ENCODE data around the gene AVEN.
"Not testable (repeated sequence)": the region's sequence is repeated elsewhere in the genome, so short reads cannot be mapped to it uniquely, and the experiment has no call there.

The AVEN gene

GRCh38 chr15:34025252-34025651 is 13.8 kb downstream of the AVEN start:
- Histone ChIP-seq H3K4me1 (ENCODE audit: insufficient read depth, low read length, severe bottlenecking) (no peaks in the 10 kb centered on the region), H3K27ac (ENCODE audit: low read depth, low read length, poor library complexity, severe bottlenecking) (no peak overlapping the region), H3K9me2 (ENCODE audit: low read depth, low read length) (no peaks in the 10 kb centered on the region), H3K4me2 (ENCODE audit: low read length) (no peak overlapping the region), H3K36me3 (ENCODE audit: insufficient read depth, low read length) (no peaks in the 10 kb centered on the region), H3F3A (ENCODE audit: insufficient read depth, low read length) (no peaks in the 10 kb centered on the region), H3K79me2 (ENCODE audit: insufficient read depth, low read length) (no peaks in the 10 kb centered on the region), H3K9ac (ENCODE audit: low read length) (no peak overlapping the region), H2AFZ (ENCODE audit: low read length) (no peak overlapping the region), H3K9me3 (ENCODE audit: low read length) (0 out of 2 replicates have a peak, but pooled peaks cover 3% of the 10 kb centered on the region), H4K20me1 (ENCODE audit: insufficient read depth, low read length) (no peaks in the 10 kb centered on the region), H3K27me3 (ENCODE audit: insufficient read depth, low read length) (no peaks in the 10 kb centered on the region), H3K4me3 (ENCODE audit: low read depth, low read length, poor library complexity, severe bottlenecking) (no peak overlapping the region)
- no peak for TF ChIP-seq EZH2 (IDR thresholded peaks at IDR 0.05; ENCODE audit: borderline replicate concordance, low read length)
- TF ChIP-seq CTCF (IDR thresholded peaks at IDR 0.05; ENCODE audit: low read length): no peak

- Histone ChIP-seq H2AFZ (ENCODE audit: low read length) (no peak overlapping the region), H3K4me3 (ENCODE audit: low read depth, low read length, poor library complexity, severe bottlenecking) (no peak overlapping the region), H3K27me3 (ENCODE audit: insufficient read depth, low read length) (no peaks in the 10 kb centered on the region), H3K9me3 (ENCODE audit: low read length) (0 out of 2 replicates have a peak, but pooled peaks cover 3% of the 10 kb centered on the region), H4K20me1 (ENCODE audit: insufficient read depth, low read length) (no peaks in the 10 kb centered on the region), H3K9ac (ENCODE audit: low read length) (no peak overlapping the region), H3K79me2 (ENCODE audit: insufficient read depth, low read length) (no peaks in the 10 kb centered on the region), H3K4me2 (ENCODE audit: low read length) (no peak overlapping the region), H3F3A (ENCODE audit: insufficient read depth, low read length) (no peaks in the 10 kb centered on the region), H3K9me2 (ENCODE audit: low read depth, low read length) (no peaks in the 10 kb centered on the region), H3K4me1 (ENCODE audit: insufficient read depth, low read length, severe bottlenecking) (no peaks in the 10 kb centered on the region), H3K27ac (ENCODE audit: low read depth, low read length, poor library complexity, severe bottlenecking) (no peak overlapping the region), H3K36me3 (ENCODE audit: insufficient read depth, low read length) (no peaks in the 10 kb centered on the region)
- TF ChIP-seq CTCF (IDR thresholded peaks at IDR 0.05; ENCODE audit: low read length): no peak
- TF ChIP-seq EZH2 (IDR thresholded peaks at IDR 0.05; ENCODE audit: borderline replicate concordance, low read length): no peak
These were observed 15.1 kb downstream of the AVEN start for GRCh38 chr15:34023907-34024306.

- no peak overlapping the region for H3K9ac ChIP-seq (ENCODE audit: low read length)
- no peak overlapping the region for H3K4me3 ChIP-seq (ENCODE audit: low read depth, low read length, poor library complexity, severe bottlenecking)
- TF ChIP-seq CTCF (IDR thresholded peaks at IDR 0.05; ENCODE audit: low read length): no peak
- TF ChIP-seq EZH2 (IDR thresholded peaks at IDR 0.05; ENCODE audit: borderline replicate concordance, low read length): no peak
- no peaks in the 10 kb centered on the region for H3K9me2 ChIP-seq (ENCODE audit: low read depth, low read length)
- H3K36me3 ChIP-seq (ENCODE audit: insufficient read depth, low read length): no peaks in the 10 kb centered on the region
- no peaks in the 10 kb centered on the region for H3F3A ChIP-seq (ENCODE audit: insufficient read depth, low read length)
- H3K4me2 ChIP-seq (ENCODE audit: low read length): no peak overlapping the region
- no peaks in the 10 kb centered on the region for H3K4me1 ChIP-seq (ENCODE audit: insufficient read depth, low read length, severe bottlenecking)
- no peaks in the 10 kb centered on the region for H3K9me3 ChIP-seq (ENCODE audit: low read length)
- no peak overlapping the region for H3K27ac ChIP-seq (ENCODE audit: low read depth, low read length, poor library complexity, severe bottlenecking)
- H3K27me3 ChIP-seq (ENCODE audit: insufficient read depth, low read length): no peaks in the 10 kb centered on the region
- H3K79me2 ChIP-seq (ENCODE audit: insufficient read depth, low read length): no peaks in the 10 kb centered on the region
- no peak overlapping the region for H2AFZ ChIP-seq (ENCODE audit: low read length)
- no peaks in the 10 kb centered on the region for H4K20me1 ChIP-seq (ENCODE audit: insufficient read depth, low read length)
These were observed 19.5 kb downstream of the AVEN start for GRCh38 chr15:34019369-34019990.

- not testable (repeated sequence) for H3K4me2 ChIP-seq (ENCODE audit: low read length); H3K27ac ChIP-seq (ENCODE audit: low read depth, low read length, poor library complexity, severe bottlenecking); H3K79me2 ChIP-seq (ENCODE audit: insufficient read depth, low read length); H3K36me3 ChIP-seq (ENCODE audit: insufficient read depth, low read length); H3K4me1 ChIP-seq (ENCODE audit: insufficient read depth, low read length, severe bottlenecking); H3K27me3 ChIP-seq (ENCODE audit: insufficient read depth, low read length); H2AFZ ChIP-seq (ENCODE audit: low read length); H3K9ac ChIP-seq (ENCODE audit: low read length); H3F3A ChIP-seq (ENCODE audit: insufficient read depth, low read length); H4K20me1 ChIP-seq (ENCODE audit: insufficient read depth, low read length); H3K9me3 ChIP-seq (ENCODE audit: low read length); H3K4me3 ChIP-seq (ENCODE audit: low read depth, low read length, poor library complexity, severe bottlenecking); H3K9me2 ChIP-seq (ENCODE audit: low read depth, low read length)
These were observed 20.3 kb downstream of the AVEN start for GRCh38 chr15:34018738-34019137.

Measured in OCI-LY1 (cell line).